ENCODE data around the gene RAPGEF4.

GRCh38 chr2:172846551-172846950, 110.9 kb downstream of the RAPGEF4 start:
- TF ChIP-seq CTCF (IDR thresholded peaks at IDR 0.05) (no peak), POLR2A (IDR thresholded peaks at IDR 0.05) (no peak)
